K562 (cell line): ENCODE data around the gene CHD2. TPM values are rescaled to one million over a fixed set of nuclear protein-coding genes. Genes with fewer than 3 reads are reported as not detected.

Experiments
- BCOR ChIP-seq: fragments of 450-650 bp; IDR thresholded peaks from 2 replicates; pipeline ENCODE4 v1.6.1; 2016
- BHLHE40 ChIP-seq: IDR thresholded peaks from 2 replicates; pipeline ENCODE4 v1.6.1; 2011; ENCODE audit warnings: low read length, improper control_type of control experiment
- CBFA2T2 ChIP-seq: fragments of 450-650 bp; conservative IDR thresholded peaks from 2 replicates; pipeline ENCODE4 v1.6.1; 2017; ENCODE audit warnings: mild to moderate bottlenecking
- CBFA2T3 ChIP-seq: fragments of 450-650 bp; IDR thresholded peaks from 2 replicates; pipeline ENCODE4 v1.6.1; 2017
- CREB1 ChIP-seq, 2 experiments: sonication (generic) in 1 of 2; formaldehyde crosslinking in 1 of 2; IDR thresholded peaks; 2 replicates each; pipeline versions ENCODE4 v1.6.1 to v1.8.0; 2012 to 2022; ENCODE audit warnings: inconsistent platforms in 1 of 2, mild to moderate bottlenecking in 1 of 2, missing genetic modification reagents in 1 of 2, moderate library complexity in 1 of 2
- EGR1 ChIP-seq: fragments of 450-650 bp; conservative IDR thresholded peaks from 2 replicates; pipeline ENCODE4 v1.6.1; 2017; ENCODE audit warnings: mild to moderate bottlenecking
- EP400 ChIP-seq: fragments of 450-650 bp; IDR thresholded peaks from 2 replicates; pipeline ENCODE4 v1.6.1; 2017; ENCODE audit warnings: antibody characterized with exemption, mild to moderate bottlenecking, moderate library complexity
- FOSL1 ChIP-seq: fragments of 200-800 bp; sonication (Bioruptor generic); conservative IDR thresholded peaks from 2 replicates; pipeline ENCODE4 v1.6.1; 2016; ENCODE audit warnings: missing genetic modification characterization, missing compliant biosample characterization
- HIVEP1 ChIP-seq: fragments of 250-450 bp; sonication (Bioruptor Pico); IDR thresholded peaks from 2 replicates; pipeline ENCODE4 v1.4.0; 2020; ENCODE audit warnings: mild to moderate bottlenecking
- KDM1A ChIP-seq, 2 experiments: fragments of 450-650 bp; IDR thresholded peaks; 2 replicates each; pipeline ENCODE4 v1.6.1; 2016; ENCODE audit warnings: mild to moderate bottlenecking in 2 of 2
- MCM5 ChIP-seq: fragments of 450-650 bp; IDR thresholded peaks from 2 replicates; pipeline ENCODE4 v1.6.1; 2016; ENCODE audit warnings: low read depth
- MIER1 ChIP-seq: fragments of 450-650 bp; IDR thresholded peaks from 2 replicates; pipeline ENCODE4 v1.6.1; 2016; ENCODE audit warnings: antibody characterized with exemption, mild to moderate bottlenecking, low read depth
- NCOA2 ChIP-seq, 2 experiments: fragments of 450-650 bp; IDR thresholded peaks; 2 replicates each; pipeline ENCODE4 v1.6.1; 2018; ENCODE audit warnings: mild to moderate bottlenecking in 2 of 2, moderate library complexity in 1 of 2; ENCODE audit not compliant: partially characterized antibody in 2 of 2
- NFE2 ChIP-seq: IDR thresholded peaks from 2 replicates; pipeline ENCODE4 v1.6.1; 2014; ENCODE audit warnings: antibody characterized with exemption, low read depth
- PRPF4 ChIP-seq: fragments of 200-400 bp; formaldehyde crosslinking; IDR thresholded peaks from one replicate; pipeline ENCODE4 v1.6.1; 2017; ENCODE audit warnings: low read length, low read depth, mild to moderate bottlenecking; ENCODE audit not compliant: insufficient read depth, poor library complexity, severe bottlenecking
- SETDB1 ChIP-seq: IDR thresholded peaks from one replicate; pipeline ENCODE4 v1.6.1; 2012; ENCODE audit warnings: low read length, control low read depth, inconsistent platforms
- STAG1 ChIP-seq: sonication (generic); formaldehyde crosslinking; IDR thresholded peaks from 2 replicates; pipeline ENCODE4 v1.5.0; 2020; ENCODE audit warnings: missing genetic modification reagents, borderline replicate concordance
- WHSC1 ChIP-seq: IDR thresholded peaks from one replicate; pipeline ENCODE4 v1.6.1; 2012; ENCODE audit warnings: low read length, control low read depth, inconsistent platforms
- ZKSCAN8 ChIP-seq: fragments of 200-800 bp; sonication (Bioruptor generic); IDR thresholded peaks from 2 replicates; pipeline ENCODE4 v1.6.1; 2016; ENCODE audit warnings: missing genetic modification characterization, missing compliant biosample characterization
- ZNF134 ChIP-seq: fragments of 250-450 bp; sonication (Bioruptor Pico); conservative IDR thresholded peaks from 2 replicates; pipeline ENCODE4 v1.4.0; 2020
- ZNF140 ChIP-seq: fragments of 250-450 bp; sonication (Bioruptor Pico); IDR thresholded peaks from 2 replicates; pipeline ENCODE4 v1.8.0; 2021; ENCODE audit warnings: moderate library complexity, mild to moderate bottlenecking, inconsistent platforms
- ZNF143 ChIP-seq: sonication (generic); formaldehyde crosslinking; IDR thresholded peaks from 2 replicates; pipeline ENCODE4 v1.9.0; 2022; ENCODE audit warnings: mild to moderate bottlenecking, missing genetic modification reagents
- ZNF174 ChIP-seq: fragments of 250-450 bp; sonication (Bioruptor Pico); IDR thresholded peaks from 2 replicates; pipeline ENCODE4 v1.4.0; 2020; ENCODE audit warnings: mild to moderate bottlenecking
- ZNF316 ChIP-seq: fragments of 450-650 bp; IDR thresholded peaks from 2 replicates; pipeline ENCODE4 v1.6.1; 2016
- ZNF695 ChIP-seq: fragments of 450-650 bp; formaldehyde crosslinking; IDR thresholded peaks from 2 replicates; pipeline ENCODE4 v1.4.0; 2020; ENCODE audit warnings: mild to moderate bottlenecking, moderate library complexity
- polyA plus RNA-seq, 8 experiments: library from polyadenylated mRNA; depleted of rRNA in 4 of 8; stranded (reverse) in 5 of 8; unstranded in 3 of 8; fragments of >200 nt; fragmentation: Nextera tagmentation in 2 of 8; fragmentation: Illumina TruSeq in 1 of 8; extraction: Ambion mirVana in 2 of 8; extraction: Trizol in 1 of 8; gene quantifications; 2 replicates each; pipeline versions ENCODE4 v1.2.1 to v1.2.3, GENCODE V29; 2011 to 2014; ENCODE audit warnings: inconsistent platforms in 1 of 8, missing spikeins in 1 of 8
- total RNA-seq, 7 experiments: library from RNA; depleted of rRNA in 6 of 7; stranded (reverse); fragments of >200 nt in 6 of 7; fragmentation: Illumina TruSeq in 2 of 7; extraction: Trizol in 2 of 7; gene quantifications; 2 replicates each; pipeline versions ENCODE4 v1.2.1 to v1.2.3, GENCODE V29; 2011 to 2021; ENCODE audit warnings: low replicate concordance in 1 of 7
- TF ChIP-seq, protein P1 (sequence below): fragments of 250-450 bp; sonication (Bioruptor Pico); IDR thresholded peaks from 2 replicates; pipeline ENCODE4 v1.8.0; 2022; ENCODE audit warnings: inconsistent platforms
- TF ChIP-seq, protein P2 (sequence below): IDR thresholded peaks from 2 replicates; pipeline ENCODE4 v1.6.1; 2011; ENCODE audit not compliant: insufficient read length; ENCODE audit errors: extremely low read depth
- TF ChIP-seq, protein P3 (sequence below): sonication (generic); formaldehyde crosslinking; IDR thresholded peaks from 2 replicates; pipeline ENCODE4 v1.9.0; 2022; ENCODE audit warnings: mild to moderate bottlenecking, missing genetic modification reagents
- TF ChIP-seq, protein P4 (sequence below): fragments of 450-650 bp; formaldehyde crosslinking; IDR thresholded peaks from 2 replicates; pipeline ENCODE4 v1.4.0; 2020; ENCODE audit warnings: mild to moderate bottlenecking, moderate library complexity

CHD2 gene
- total and polyA plus RNA-seq, 9 of the 15 experiments (the other 6 are each of a cell fraction or from before 2014, with no cell fraction given): 38.9 to 70.8 (median 56.2) TPM

DNA sequence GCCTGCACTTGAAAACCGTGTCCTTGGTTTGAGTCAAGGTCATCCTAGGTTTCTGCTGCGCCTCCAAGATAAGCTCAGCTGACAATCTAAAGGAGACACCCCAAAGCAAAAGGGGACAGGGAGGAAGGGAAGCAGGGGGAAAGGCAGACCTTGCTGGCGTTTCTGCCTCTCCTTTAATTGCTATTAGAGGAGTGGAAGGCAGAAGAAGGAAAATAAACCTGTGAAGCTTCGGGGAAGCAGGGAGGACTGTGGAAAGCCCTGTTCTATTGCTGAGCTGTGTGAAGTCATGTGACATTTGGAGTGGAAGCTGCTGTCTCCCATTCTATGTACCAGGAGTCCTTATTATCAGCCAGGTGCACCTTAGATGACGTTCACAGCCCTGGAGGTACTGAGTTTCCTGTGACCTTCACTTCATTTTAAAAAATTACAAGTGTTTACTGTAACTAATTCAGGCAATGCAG is 21.5 kb upstream of the CHD2 start (continued):
- TF ChIP-seq, protein P1, sequence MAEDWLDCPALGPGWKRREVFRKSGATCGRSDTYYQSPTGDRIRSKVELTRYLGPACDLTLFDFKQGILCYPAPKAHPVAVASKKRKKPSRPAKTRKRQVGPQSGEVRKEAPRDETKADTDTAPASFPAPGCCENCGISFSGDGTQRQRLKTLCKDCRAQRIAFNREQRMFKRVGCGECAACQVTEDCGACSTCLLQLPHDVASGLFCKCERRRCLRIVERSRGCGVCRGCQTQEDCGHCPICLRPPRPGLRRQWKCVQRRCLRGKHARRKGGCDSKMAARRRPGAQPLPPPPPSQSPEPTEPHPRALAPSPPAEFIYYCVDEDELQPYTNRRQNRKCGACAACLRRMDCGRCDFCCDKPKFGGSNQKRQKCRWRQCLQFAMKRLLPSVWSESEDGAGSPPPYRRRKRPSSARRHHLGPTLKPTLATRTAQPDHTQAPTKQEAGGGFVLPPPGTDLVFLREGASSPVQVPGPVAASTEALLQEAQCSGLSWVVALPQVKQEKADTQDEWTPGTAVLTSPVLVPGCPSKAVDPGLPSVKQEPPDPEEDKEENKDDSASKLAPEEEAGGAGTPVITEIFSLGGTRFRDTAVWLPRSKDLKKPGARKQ: no peak
- TF ChIP-seq, protein P2, sequence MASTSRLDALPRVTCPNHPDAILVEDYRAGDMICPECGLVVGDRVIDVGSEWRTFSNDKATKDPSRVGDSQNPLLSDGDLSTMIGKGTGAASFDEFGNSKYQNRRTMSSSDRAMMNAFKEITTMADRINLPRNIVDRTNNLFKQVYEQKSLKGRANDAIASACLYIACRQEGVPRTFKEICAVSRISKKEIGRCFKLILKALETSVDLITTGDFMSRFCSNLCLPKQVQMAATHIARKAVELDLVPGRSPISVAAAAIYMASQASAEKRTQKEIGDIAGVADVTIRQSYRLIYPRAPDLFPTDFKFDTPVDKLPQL: no peak
- TF ChIP-seq, protein P3, sequence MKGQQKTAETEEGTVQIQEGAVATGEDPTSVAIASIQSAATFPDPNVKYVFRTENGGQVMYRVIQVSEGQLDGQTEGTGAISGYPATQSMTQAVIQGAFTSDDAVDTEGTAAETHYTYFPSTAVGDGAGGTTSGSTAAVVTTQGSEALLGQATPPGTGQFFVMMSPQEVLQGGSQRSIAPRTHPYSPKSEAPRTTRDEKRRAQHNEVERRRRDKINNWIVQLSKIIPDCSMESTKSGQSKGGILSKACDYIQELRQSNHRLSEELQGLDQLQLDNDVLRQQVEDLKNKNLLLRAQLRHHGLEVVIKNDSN (CRISPR knock-in tag): peak; percentile 40; the same call in 1 of the 2 replicates
- TF ChIP-seq BCOR: no peak
- no peak for TF ChIP-seq PRPF4
- TF ChIP-seq ZNF174 (CRISPR knock-in tag): no peak
- TF ChIP-seq ZNF143 (CRISPR knock-in tag): no peak
- TF ChIP-seq EP400: peak; percentile 40
- TF ChIP-seq CBFA2T3: peak; percentile 86
- 0 out of 2 replicates have a peak, but pooled peaks have one; percentile 1 for TF ChIP-seq NFE2
- TF ChIP-seq ZNF695 (CRISPR knock-in tag): no peak
- TF ChIP-seq KDM1A (IDR thresholded peaks at IDR 0.05): no peak; a peak in 1 of 4 replicates
- TF ChIP-seq ZKSCAN8: no peak
- peak; percentile 26; the same call in 1 of the 2 replicates for TF ChIP-seq ZNF316
- peak; percentile 31; the same call in 1 of the 2 replicates for TF ChIP-seq BHLHE40
- no peak for TF ChIP-seq WHSC1
- TF ChIP-seq CREB1 (IDR thresholded peaks at IDR 0.05): no peak
- TF ChIP-seq CREB1 (CRISPR knock-in tag; IDR thresholded peaks at IDR 0.05): no peak
- TF ChIP-seq CBFA2T2: peak; percentile 75
- no peak for TF ChIP-seq NCOA2 (IDR thresholded peaks at IDR 0.05; ENCODE audit: partially characterized antibody in 2 of 2)
- TF ChIP-seq ZNF140 (CRISPR knock-in tag): no peak
- TF ChIP-seq ZNF134 (CRISPR knock-in tag): no peak
- TF ChIP-seq EGR1: no peak
- TF ChIP-seq MIER1: no peak
- TF ChIP-seq SETDB1: no peak
- no peak for TF ChIP-seq MCM5
- peak; percentile 52 for TF ChIP-seq FOSL1 (tag)
- no peak for TF ChIP-seq STAG1
- no peak for TF ChIP-seq HIVEP1 (CRISPR knock-in tag)
- TF ChIP-seq, protein P4, sequence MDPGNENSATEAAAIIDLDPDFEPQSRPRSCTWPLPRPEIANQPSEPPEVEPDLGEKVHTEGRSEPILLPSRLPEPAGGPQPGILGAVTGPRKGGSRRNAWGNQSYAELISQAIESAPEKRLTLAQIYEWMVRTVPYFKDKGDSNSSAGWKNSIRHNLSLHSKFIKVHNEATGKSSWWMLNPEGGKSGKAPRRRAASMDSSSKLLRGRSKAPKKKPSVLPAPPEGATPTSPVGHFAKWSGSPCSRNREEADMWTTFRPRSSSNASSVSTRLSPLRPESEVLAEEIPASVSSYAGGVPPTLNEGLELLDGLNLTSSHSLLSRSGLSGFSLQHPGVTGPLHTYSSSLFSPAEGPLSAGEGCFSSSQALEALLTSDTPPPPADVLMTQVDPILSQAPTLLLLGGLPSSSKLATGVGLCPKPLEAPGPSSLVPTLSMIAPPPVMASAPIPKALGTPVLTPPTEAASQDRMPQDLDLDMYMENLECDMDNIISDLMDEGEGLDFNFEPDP (CRISPR knock-in tag): no peak
